GM13976 (cell line): ENCODE data around the gene LHX6.

Experiments used
- DNase-seq: peaks from one replicate; pipeline ENCODE4 v3.0.0; 2012; ENCODE audit warnings: low spot score
- CTCF ChIP-seq: IDR thresholded peaks from 2 replicates; pipeline ENCODE4 v1.5.1; 2012; ENCODE audit warnings: borderline replicate concordance, mild to moderate bottlenecking; ENCODE audit not compliant: insufficient read depth; ENCODE audit errors: extremely low read depth, missing control alignments, control extremely low read depth
- in situ Hi-C: fragments of 300-500 bp; cut with MboI; formaldehyde crosslinking; loops from one replicate; pipeline ENCODE4 v1.12.0; 2022; ENCODE audit warnings: low sequenced_read_pairs, mixed read lengths, inconsistent platforms; ENCODE audit not compliant: unreplicated experiment

The LHX6 gene

GRCh38 chr9:122254761-122255160 lies 26.0 kb upstream of the LHX6 start:
- in situ Hi-C loops = no loop called here
- DNase-seq = no peak
- no peak for TF ChIP-seq CTCF

- DNase-seq = no peak
- TF ChIP-seq CTCF = no peak
- in situ Hi-C loops = no loop called here
These were observed 24.0 kb upstream of the LHX6 start for GRCh38 chr9:122252796-122253195.

GRCh38 chr9:122251351-122251750 lies 22.6 kb upstream of the LHX6 start:
- DNase-seq = no peak
- in situ Hi-C loops = no loop called here
- no peak for TF ChIP-seq CTCF

GRCh38 chr9:122248448-122248865 lies 19.7 kb upstream of the LHX6 start:
- TF ChIP-seq CTCF = no peak
- in situ Hi-C loops = no loop called here
- no peak for DNase-seq

- in situ Hi-C loops = no loop called here
- no peak for DNase-seq
- no peak for TF ChIP-seq CTCF
These were observed 17.9 kb upstream of the LHX6 start for GRCh38 chr9:122246666-122247065.

GRCh38 chr9:122244349-122244748 lies 15.6 kb upstream of the LHX6 start:
- TF ChIP-seq CTCF = no peak
- DNase-seq = no peak
- in situ Hi-C loops = no loop called here

GRCh38 chr9:122239722-122240121 lies 11.0 kb upstream of the LHX6 start:
- in situ Hi-C loops = no loop called here
- TF ChIP-seq CTCF = no peak
- DNase-seq = no peak
